ENCODE measurements around the gene NET1.

DNA sequence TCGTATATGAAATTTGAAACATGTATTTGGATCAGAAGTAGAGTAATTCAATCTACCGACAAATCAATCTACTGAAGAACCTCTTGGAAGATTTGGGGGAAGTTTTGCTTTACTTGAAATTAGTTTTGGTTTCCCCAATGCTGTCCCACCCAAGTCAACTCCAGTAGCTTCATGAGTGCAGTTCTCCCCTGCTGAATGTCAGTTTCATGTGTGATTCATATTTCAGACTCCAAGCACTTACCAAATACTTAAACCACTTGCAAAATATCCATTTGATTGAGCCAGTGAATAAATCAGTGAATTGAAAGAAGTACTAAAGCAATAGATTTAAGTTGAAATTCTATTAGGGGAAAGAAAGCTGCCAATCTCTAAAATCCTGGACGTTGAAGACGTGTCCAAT lies 77.7 kb downstream of the NET1 start:
- no peak for TF ChIP-seq POLR2A (IDR thresholded peaks at IDR 0.05)
- TF ChIP-seq, protein P1, sequence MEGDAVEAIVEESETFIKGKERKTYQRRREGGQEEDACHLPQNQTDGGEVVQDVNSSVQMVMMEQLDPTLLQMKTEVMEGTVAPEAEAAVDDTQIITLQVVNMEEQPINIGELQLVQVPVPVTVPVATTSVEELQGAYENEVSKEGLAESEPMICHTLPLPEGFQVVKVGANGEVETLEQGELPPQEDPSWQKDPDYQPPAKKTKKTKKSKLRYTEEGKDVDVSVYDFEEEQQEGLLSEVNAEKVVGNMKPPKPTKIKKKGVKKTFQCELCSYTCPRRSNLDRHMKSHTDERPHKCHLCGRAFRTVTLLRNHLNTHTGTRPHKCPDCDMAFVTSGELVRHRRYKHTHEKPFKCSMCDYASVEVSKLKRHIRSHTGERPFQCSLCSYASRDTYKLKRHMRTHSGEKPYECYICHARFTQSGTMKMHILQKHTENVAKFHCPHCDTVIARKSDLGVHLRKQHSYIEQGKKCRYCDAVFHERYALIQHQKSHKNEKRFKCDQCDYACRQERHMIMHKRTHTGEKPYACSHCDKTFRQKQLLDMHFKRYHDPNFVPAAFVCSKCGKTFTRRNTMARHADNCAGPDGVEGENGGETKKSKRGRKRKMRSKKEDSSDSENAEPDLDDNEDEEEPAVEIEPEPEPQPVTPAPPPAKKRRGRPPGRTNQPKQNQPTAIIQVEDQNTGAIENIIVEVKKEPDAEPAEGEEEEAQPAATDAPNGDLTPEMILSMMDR (IDR thresholded peaks at IDR 0.05 in 8 of 11, conservative IDR thresholded peaks at IDR 0.05 in 3 of 11), result no peak
